ENCODE measurements around the gene DIO3.

DNA sequence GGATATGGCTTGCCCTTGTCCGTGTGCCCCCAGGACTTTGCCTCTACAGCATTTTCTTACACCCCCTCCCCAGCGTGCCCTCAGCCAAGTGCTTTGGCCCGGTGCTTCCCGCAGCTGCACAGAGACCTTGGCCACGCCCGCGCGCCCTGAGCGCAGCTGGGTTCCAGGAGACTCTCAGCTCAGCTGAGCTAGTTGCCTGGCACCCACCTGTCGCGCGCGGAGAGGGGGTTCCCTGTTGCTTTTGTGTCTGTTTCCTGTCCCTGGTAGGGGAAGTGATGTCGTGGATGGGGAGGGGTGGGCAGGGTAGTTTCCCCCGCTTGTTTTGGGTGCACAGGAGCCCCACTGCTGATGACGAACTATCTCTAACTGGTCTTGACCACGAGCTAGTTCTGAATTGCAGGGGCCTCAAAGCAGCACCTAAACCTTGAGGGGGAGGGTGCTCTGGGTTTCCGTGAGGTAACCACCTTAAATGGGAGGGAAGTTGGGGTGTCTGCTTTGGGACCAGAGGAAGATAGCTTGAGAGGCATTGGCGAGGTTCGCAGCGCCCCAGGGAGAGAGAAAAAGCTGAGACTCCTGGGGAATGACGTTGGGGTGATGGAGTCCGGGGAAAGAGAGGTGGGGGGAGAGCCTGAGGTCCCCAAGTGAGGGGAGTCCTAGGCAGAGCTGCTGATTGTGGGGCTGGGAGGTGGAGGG, 1.5 kb downstream of the DIO3 start:
- TF ChIP-seq, protein P1, sequence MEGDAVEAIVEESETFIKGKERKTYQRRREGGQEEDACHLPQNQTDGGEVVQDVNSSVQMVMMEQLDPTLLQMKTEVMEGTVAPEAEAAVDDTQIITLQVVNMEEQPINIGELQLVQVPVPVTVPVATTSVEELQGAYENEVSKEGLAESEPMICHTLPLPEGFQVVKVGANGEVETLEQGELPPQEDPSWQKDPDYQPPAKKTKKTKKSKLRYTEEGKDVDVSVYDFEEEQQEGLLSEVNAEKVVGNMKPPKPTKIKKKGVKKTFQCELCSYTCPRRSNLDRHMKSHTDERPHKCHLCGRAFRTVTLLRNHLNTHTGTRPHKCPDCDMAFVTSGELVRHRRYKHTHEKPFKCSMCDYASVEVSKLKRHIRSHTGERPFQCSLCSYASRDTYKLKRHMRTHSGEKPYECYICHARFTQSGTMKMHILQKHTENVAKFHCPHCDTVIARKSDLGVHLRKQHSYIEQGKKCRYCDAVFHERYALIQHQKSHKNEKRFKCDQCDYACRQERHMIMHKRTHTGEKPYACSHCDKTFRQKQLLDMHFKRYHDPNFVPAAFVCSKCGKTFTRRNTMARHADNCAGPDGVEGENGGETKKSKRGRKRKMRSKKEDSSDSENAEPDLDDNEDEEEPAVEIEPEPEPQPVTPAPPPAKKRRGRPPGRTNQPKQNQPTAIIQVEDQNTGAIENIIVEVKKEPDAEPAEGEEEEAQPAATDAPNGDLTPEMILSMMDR (IDR thresholded peaks at IDR 0.05), result no peak
- no peak for TF ChIP-seq POLR2AphosphoS5 (IDR thresholded peaks at IDR 0.05; ENCODE audit: low read depth, low read length)
- no peak for TF ChIP-seq REST (IDR thresholded peaks at IDR 0.05; ENCODE audit: insufficient read depth in 1 of 2, low read depth in 2 of 2, low read length in 1 of 2)
- TF ChIP-seq TCF7L2 (IDR thresholded peaks at IDR 0.05; ENCODE audit: low read depth, low read length), result no peak
- TF ChIP-seq SIN3A (IDR thresholded peaks at IDR 0.05; ENCODE audit: borderline replicate concordance, insufficient read depth, low read depth, low read length), result no peak
